OCI-LY7 (cell line): ENCODE measurements around the gene ADAMTS17.

ENCODE experiments used
- CTCF ChIP-seq: fragments of 200-600 bp; sonication (generic); conservative IDR thresholded peaks from 2 replicates; pipeline ENCODE4 v1.5.1; 2014; ENCODE audit warnings: mild to moderate bottlenecking, antibody characterized with exemption, low read length, moderate library complexity, mixed read lengths
- EZH2phosphoT487 ChIP-seq: fragments of 200-600 bp; sonication (generic); IDR thresholded peaks from 2 replicates; pipeline ENCODE4 v1.6.1; 2018; ENCODE audit warnings: low read depth, borderline replicate concordance, mild to moderate bottlenecking, mixed run types, antibody characterized with exemption, low read length, moderate library complexity, mixed read lengths

GRCh38 chr15:100372739-100373119, 31.0 kb upstream of the ADAMTS17 start:
- TF ChIP-seq CTCF (no peak), EZH2phosphoT487 (no peak)
